Measurements from ENCODE around the gene KLK13. TPM values are rescaled to one million over a fixed set of nuclear protein-coding genes. Genes with fewer than 3 reads are reported as not detected.

KLK13 gene
- total RNA-seq, 1 experiment from 2014 or later = not detected

DNA sequence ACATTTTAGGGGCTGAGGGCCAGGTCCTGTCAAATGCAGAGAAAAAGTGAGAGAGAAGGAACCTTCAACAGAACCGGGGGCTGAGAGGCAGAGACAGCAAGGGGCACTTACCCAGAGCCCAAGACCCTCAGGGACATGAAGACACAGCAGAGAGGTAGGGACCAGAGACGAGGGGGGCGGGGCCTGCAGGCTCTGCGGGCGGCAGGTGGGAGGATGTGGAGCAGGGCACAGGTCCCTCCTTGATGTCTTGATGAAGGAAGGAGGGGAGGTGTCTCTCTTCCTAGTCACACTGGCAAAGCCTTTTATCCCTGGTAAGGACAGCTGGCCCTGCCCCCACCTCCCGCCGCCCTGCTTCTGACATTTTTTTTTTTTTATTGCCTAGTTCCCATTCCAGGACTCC, 17.7 kb upstream of the KLK13 start, which contains the start of gene KLK14:
KLK14 (minus strand) TSS at position 277 of the 400 bp plus-strand sequence; CDS start at position 4, 273 bp downstream.
- Histone ChIP-seq H3K27ac (no peak within 1 kb of the TSS), H3K36me3 (no peaks in the 10 kb centered on the region), H3K4me1 (no peaks in the 10 kb centered on the region), H3K27me3 (peaks cover 10% of the 10 kb centered on the region), H3K9me3 (replicated peaks) (no peaks in the 10 kb centered on the region), H3K4me3 (no peak within 1 kb of the TSS)
- no peak for DNase-seq

DNA sequence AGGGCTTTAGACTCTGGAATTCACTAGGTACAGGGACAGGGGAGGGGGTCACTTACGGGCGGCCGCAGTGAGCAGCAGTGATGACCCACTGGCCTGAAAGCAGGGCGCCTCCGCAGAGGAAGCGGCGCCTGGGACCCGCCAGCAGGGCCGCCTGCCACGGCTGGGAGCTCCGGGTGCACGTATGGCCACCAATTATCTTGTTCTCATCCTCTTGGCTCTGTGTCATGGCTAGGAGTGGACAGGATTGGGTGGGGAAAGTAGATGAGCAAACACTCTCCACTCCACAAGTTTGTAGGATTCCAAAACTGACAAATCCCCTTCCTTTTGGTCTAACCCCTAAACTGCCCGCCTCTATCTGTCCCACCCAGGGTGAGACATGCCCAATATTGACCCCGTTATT, 16.6 kb upstream of the KLK13 start:
- H3K27ac ChIP-seq = no peak overlapping the region
- no peaks in the 10 kb centered on the region for H3K9me3 ChIP-seq (replicated peaks)
- DNase-seq = no peak
- H3K36me3 ChIP-seq = no peaks in the 10 kb centered on the region
- no peaks in the 10 kb centered on the region for H3K4me1 ChIP-seq
- H3K4me3 ChIP-seq = no peak overlapping the region
- H3K27me3 ChIP-seq = peaks cover 10% of the 10 kb centered on the region

DNA sequence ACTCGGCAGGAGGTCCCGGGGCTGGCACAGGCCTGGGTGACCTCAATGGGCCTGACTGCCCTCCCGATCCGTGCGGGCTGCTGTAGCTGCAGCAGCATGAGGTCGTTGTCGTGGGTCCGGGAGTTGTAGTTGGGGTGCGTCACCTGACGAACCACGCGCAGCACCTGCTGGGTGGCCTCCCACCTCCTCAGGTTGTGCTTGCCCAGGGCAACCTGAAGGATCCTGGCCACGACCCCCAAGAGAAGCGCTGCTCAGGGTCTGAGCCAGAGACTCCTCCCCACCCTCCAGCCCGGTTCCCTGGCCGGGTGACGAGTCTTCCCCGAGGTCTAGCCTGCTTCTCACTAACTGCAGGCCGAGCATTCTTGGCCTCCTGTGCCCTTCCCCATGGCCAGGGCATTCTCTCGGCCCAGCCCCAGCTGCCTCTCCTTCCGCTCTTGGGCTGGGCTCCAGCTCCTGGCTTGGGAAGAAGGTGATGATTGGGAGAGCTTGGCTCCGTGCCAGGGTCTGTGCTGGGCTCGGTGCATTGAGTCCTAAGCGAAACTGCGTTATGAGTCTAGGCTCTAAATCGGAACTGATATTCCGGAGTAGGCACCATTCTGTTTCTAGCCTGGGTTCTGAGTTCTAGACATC, 14.7 kb upstream of the KLK13 start:
- Histone ChIP-seq H3K4me3 (no peak overlapping the region), H3K36me3 (no peaks in the 10 kb centered on the region), H3K4me1 (no peaks in the 10 kb centered on the region), H3K27me3 (peaks cover 5% of the 10 kb centered on the region), H3K27ac (no peak overlapping the region), H3K9me3 (replicated peaks) (no peaks in the 10 kb centered on the region)
- DNase-seq = peak in 1 of 2 experiments; percentile 18

DNA sequence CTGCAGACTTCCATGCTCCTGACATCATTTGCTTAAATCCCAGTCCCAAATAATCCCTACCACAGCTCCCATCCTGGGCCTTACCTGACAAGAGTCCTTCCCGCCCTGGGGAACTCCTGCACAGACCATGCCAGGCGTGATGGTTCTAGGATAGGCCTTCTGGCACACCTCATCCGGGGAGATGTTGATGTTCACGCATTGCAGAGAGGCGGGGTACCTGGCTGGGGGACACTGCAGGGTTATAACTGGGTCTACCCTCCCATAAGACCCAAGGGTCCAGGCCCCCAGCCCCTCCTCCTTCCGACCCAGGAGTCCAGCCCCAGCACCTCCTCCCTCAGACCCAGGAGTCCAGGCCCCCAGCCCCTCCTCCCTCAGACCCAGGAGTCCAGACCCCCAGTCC, 13.8 kb upstream of the KLK13 start:
- Histone ChIP-seq H3K4me3 (no peak overlapping the region), H3K4me1 (no peaks in the 10 kb centered on the region), H3K27ac (no peak overlapping the region), H3K9me3 (replicated peaks) (no peaks in the 10 kb centered on the region), H3K27me3 (peaks cover 5% of the 10 kb centered on the region), H3K36me3 (no peaks in the 10 kb centered on the region)
- no peak for DNase-seq

DNA sequence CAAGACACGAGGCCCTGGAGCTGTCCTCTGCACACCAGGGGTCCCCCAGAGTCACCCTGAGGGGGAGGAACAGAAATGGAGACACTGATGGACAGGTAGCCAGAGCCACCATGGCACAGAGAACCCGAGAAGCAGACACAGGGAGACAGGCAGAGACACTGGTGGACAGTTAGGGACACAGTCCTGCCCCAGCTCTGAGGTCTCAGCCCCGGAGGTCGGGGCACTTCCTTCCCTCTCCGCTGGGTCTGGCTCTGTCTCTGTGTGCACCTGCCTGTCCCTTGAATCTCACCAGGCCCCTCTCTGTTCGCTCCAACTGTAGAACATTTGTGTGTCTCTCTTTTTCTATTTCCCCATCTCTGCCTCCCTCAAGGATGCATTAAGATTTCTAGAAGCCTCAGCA, 13.2 kb upstream of the KLK13 start:
- Histone ChIP-seq H3K27me3 (peaks cover 5% of the 10 kb centered on the region), H3K9me3 (replicated peaks) (no peaks in the 10 kb centered on the region), H3K4me3 (no peak overlapping the region), H3K4me1 (no peaks in the 10 kb centered on the region), H3K27ac (no peak overlapping the region), H3K36me3 (no peaks in the 10 kb centered on the region)
- DNase-seq = no peak

DNA sequence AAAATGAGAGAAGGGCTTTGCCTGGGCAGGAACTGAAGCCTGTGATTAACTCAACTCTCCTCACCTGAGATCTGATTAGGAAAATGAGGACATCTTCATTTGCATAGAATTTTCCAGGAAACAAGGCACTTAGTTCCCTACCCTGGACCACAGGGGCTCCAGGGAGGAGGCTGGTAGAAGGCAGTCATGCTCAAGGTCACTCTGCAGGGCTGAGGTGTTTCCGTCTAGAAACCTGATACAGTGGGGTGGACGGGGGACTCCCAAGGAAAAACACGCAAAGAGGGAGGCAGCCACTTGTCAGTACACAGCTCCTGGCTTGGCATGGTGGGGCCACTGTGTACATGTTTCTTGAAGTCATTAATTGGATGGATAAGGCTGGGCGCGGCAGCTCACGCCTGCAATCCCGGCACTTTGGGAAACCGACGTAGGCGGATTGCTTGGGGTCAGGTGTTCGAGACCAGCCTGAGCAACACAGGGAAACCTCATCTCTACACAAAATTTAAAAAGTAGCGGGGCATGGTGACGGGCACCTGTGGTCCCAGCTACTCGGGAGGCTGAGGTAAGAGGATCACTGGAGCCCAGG, 11.8 kb upstream of the KLK13 start:
- Histone ChIP-seq H3K36me3 (no peaks in the 10 kb centered on the region), H3K27ac (no peak overlapping the region), H3K4me1 (no peaks in the 10 kb centered on the region), H3K4me3 (no peak overlapping the region), H3K27me3 (peaks cover under 1% of the 10 kb centered on the region), H3K9me3 (replicated peaks) (no peaks in the 10 kb centered on the region)
- no peak for DNase-seq

DNA sequence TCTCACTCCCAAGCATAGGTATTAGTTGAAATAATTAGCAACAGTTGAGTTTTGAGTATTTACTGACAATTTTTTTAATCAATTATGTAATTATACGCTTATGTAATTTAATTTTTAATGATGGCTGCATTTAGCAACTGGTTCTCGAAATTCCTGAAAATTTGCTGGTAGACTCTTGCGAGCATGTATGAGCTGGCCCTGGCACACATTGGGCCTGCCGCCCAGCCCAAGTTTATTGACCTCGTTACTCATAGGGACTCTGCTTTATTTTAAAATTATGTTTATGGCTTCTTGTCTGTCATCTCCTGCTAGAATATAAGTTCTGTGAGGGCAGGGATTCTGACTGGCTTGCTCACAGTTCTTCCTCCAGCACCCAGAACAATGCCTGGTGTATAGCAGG, 11.1 kb upstream of the KLK13 start:
- Histone ChIP-seq H3K36me3 (no peaks in the 10 kb centered on the region), H3K4me3 (no peak overlapping the region), H3K27me3 (no peaks in the 10 kb centered on the region; the same call in 1 of the 2 replicates), H3K27ac (no peak overlapping the region), H3K9me3 (replicated peaks) (no peaks in the 10 kb centered on the region), H3K4me1 (no peaks in the 10 kb centered on the region)
- DNase-seq = no peak

DNA sequence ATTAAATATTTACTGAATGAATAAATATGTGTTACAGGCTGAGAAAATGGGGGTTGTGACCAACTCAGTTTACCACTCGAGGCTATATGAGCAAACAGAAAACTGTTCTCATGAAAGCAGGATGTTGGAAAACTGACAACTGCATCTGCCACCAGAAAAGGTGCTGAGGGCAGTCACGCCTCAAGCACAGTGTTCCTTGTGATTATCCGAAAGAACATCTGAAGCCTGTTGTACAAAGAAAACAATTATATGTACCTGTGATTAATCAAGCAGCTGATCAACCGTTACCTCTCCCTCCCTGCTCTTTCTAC, 6.2 kb upstream of the KLK13 start:
- Histone ChIP-seq H3K4me3 (no peak overlapping the region), H3K36me3 (no peaks in the 10 kb centered on the region), H3K27ac (no peak overlapping the region), H3K4me1 (no peaks in the 10 kb centered on the region), H3K9me3 (replicated peaks) (no peaks in the 10 kb centered on the region), H3K27me3 (no peaks in the 10 kb centered on the region; the same call in 1 of the 2 replicates)
- DNase-seq = no peak

DNA sequence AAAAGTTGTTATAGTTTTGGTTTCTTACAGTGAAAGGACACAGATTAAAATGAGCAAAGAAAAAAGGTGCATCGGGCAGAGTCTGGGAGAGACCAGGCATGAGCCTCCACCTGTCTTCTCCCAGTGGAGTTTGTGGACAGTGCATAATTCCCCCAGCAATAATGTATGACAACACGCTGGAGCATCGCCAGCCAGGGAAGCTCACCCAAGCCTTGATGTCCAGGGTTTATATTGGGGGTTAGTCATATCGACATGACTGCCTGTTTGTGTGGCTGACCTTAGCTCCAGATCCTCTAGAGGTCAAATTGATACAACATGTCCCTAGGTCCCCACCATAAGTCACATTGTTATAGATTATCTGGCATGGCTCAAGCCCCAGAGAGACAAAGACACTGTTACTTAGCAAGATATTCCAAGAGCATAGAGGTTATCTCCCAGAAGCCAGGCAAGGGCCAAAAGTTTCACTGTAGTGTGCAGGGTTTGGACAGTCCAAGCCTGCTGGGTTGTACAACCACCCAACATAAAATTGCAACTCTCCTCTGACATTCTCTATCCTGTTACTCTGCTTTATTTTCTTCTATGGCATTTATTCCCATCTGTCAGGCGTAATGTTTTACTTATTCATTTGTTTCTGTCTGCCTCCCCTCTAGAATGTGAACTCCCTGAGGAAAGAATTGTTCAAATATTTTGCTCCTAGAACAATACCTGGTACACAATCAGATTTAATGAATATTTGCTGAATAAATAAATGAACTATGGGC, 5.6 kb upstream of the KLK13 start:
- Histone ChIP-seq H3K27ac (no peak overlapping the region), H3K36me3 (no peaks in the 10 kb centered on the region), H3K27me3 (no peaks in the 10 kb centered on the region; the same call in 1 of the 2 replicates), H3K4me1 (no peaks in the 10 kb centered on the region), H3K4me3 (no peak overlapping the region), H3K9me3 (replicated peaks) (no peaks in the 10 kb centered on the region)
- no peak for DNase-seq

DNA sequence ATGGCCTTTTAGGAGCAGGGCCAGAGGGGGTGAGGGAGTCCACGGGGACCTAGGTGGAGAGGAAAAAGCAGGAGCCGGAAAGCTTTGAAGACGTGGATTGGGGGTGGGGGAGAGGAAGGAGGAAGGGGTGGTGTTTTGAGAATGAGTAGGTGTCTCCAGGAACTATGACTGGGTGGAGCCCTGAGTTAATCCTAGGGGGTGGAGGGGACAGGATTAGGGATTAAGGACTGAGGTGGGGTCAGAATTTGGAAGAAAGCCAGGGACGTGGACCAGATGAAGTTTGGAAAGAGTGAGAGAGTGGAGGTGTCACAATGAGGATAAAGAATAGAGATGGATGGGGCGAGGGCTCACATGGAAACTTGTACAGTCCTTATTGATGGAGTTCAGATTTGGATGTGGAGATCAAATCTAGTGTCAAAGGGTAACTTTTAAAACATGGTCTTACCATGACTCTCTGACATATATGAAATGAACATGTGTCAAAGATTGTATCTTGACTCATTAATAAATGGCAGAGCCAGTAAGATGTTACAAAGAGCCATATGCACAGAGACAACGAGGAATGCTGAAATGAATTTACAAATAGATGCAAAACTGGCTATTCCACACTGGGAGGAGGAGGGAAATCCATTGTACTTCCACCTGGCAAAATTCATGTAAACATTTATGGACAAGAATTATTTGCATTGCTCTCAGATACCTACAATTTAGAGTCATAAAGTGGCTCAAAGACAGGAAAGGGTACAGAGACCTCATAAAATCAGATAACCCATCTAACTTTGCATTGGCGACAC, 1.7 kb upstream of the KLK13 start:
- DNase-seq = no peak
- Histone ChIP-seq H3K9me3 (replicated peaks) (no peaks in the 10 kb centered on the region), H3K27me3 (no peaks in the 10 kb centered on the region; the same call in 1 of the 2 replicates), H3K4me1 (no peaks in the 10 kb centered on the region), H3K27ac (no peak overlapping the region), H3K36me3 (no peaks in the 10 kb centered on the region), H3K4me3 (no peak overlapping the region)

DNA sequence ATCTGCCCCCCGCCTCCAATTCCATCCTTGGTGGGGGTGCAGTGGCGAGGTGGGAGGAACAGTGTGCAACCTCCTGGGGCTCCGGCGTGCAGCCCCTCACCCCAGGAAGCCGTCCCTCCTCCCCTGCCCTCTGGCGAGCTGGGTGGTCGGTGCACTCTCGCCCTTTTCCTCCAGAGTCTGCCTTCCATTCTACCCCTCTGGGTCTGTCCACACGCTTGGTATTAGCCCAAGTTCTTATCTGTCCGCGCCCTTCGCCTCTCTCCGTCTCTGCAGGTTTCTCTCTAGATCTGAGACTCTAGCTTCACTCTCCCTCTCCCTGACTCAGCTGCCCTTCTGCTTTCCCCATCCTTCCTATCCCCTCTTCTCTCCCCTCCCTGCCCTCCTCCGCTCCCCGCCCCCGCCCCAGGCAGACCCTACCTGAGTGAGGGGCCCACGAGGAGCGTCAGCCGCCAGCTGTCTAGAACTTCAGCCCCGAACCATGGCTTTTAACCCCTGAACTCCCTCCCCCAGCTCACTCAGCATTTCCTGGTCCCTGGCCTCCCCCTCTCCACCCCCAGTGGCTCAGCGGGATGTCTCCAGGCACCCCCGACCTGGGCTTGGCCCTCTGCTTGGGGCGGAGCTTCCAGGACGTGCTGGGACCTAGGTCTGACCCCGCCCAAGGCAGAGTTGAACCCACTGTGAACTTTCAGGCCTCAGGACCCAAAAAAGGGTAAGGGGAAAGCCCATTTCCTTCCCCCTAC, 499 bp upstream of the KLK13 start:
- Histone ChIP-seq H3K4me1 (no peaks in the 10 kb centered on the region), H3K27me3 (no peaks in the 10 kb centered on the region; the same call in 1 of the 2 replicates), H3K36me3 (no peaks in the 10 kb centered on the region), H3K9me3 (replicated peaks) (no peaks in the 10 kb centered on the region), H3K4me3 (no peak overlapping the region), H3K27ac (no peak overlapping the region)
- DNase-seq = no peak

DNA sequence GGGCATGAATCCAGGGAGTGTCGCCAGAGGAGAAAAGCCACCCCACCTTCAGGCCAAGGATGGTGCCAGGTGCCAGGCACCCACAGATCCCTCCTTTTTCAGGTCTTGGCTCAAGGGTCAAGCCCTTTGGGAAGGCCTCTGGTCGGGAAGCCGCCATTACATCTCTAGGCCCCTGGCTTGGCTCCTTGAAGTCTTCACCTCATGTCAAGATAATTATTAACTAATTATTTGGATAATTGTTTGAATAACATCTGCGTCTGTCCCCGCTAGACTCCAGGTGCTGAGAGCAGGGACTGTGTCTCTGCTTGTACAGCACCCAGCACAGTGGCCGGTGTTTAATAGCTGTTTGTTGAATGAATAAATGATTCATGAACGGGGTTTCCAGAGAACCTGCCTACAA, 1.2 kb downstream of the KLK13 start:
- H3K4me3 ChIP-seq = no peak overlapping the region

DNA sequence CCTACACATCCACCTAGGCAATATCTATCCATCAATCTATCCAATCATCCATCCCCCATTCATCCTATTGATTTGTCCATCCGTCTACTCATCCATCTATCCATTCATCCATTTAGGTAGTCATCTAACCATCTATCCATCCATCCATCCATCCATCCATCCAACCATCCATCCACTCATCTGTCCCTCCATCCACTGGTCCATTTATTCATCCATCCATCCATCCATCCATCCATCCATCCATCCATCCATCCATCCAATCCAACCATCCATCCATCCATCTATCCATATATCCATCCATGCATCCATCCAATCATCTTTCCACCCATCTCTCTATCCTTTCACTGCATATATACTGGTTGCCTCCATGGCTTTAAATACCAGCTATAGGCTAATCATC, 3.9 kb downstream of the KLK13 start:
- no peak for DNase-seq
- H3K9me3 ChIP-seq (replicated peaks) = no peaks in the 10 kb centered on the region
- no peak overlapping the region for H3K27ac ChIP-seq
- H3K36me3 ChIP-seq = no peaks in the 10 kb centered on the region
- no peaks in the 10 kb centered on the region for H3K27me3 ChIP-seq
- H3K4me1 ChIP-seq = no peaks in the 10 kb centered on the region
- H3K4me3 ChIP-seq = no peak overlapping the region

More for the DNA sequence above, 1.2 kb downstream of the KLK13 start:
- Histone ChIP-seq H3K4me1 (no peaks in the 10 kb centered on the region), H3K27me3 (no peaks in the 10 kb centered on the region; the same call in 1 of the 2 replicates), H3K36me3 (no peaks in the 10 kb centered on the region), H3K9me3 (replicated peaks) (no peaks in the 10 kb centered on the region), H3K27ac (no peak overlapping the region)
- no peak for DNase-seq

DNA sequence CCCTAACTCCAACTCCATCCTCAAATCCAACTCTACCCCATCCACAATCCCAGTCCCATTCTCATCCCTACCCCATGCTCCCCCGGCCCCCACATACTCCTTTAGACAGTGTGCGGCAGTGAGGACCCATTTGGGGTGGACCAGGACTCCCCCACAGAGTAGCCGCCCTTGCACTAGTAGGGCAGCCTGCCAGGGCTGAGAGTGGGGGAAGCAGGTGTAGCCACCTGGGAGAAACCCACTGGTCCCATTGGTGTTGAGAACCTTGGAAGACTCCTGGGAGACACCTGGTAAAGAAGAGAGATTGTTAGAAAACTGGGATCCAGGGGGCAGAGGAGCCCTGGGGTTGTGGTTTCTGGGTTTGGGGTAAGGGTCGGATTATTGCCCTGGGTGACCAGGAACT, 4.6 kb downstream of the KLK13 start:
- Histone ChIP-seq H3K9me3 (replicated peaks) (no peaks in the 10 kb centered on the region), H3K27ac (no peak overlapping the region), H3K27me3 (no peaks in the 10 kb centered on the region), H3K36me3 (no peaks in the 10 kb centered on the region), H3K4me3 (no peak overlapping the region), H3K4me1 (no peaks in the 10 kb centered on the region)
- no peak for DNase-seq
